Activated CD4-positive, alpha-beta memory T cell treated with anti-CD3 and anti-CD28 coated beads, Interleukin-2, amount 10 ng/mL, durations not matched to agents 7 days and 5 days (primary cell): Measurements from ENCODE around the gene TSFM. TPM values are rescaled to one million over a fixed set of nuclear protein-coding genes. Genes with fewer than 3 reads are reported as not detected.
A peak's percentile ranks its signal among the peaks of the same experiment; 100 is the strongest.

Experiments
- CTCF ChIA-PET: fragments of 350-600 bp; sonication (Branson Sonifier 250); formaldehyde crosslinking; loops from one replicate; lab custom pipeline; 2021; ENCODE audit warnings: antibody characterized with exemption, inconsistent platforms; lab: Charles Lee
- POLR2A ChIA-PET: fragments of 350-600 bp; sonication (Branson Sonifier 250); formaldehyde crosslinking; loops from one replicate; lab custom pipeline; 2021; ENCODE audit warnings: antibody characterized with exemption; lab: Charles Lee
- DNase-seq: peaks from one replicate; pipeline ENCODE4 v3.0.0-alpha.2; 2020
- H3K27ac Mint-ChIP-seq: one replicate; pipeline ENCODE4 v1.8.0; 2021; ENCODE audit warnings: mild to moderate bottlenecking, mixed read lengths
- H3K27me3 Mint-ChIP-seq: one replicate; pipeline ENCODE4 v1.8.0; 2021; ENCODE audit warnings: mixed read lengths
- H3K36me3 Mint-ChIP-seq: one replicate; pipeline ENCODE4 v1.8.0; 2021; ENCODE audit warnings: low read depth, mixed read lengths
- H3K4me1 Mint-ChIP-seq: one replicate; pipeline ENCODE4 v1.8.0; 2021; ENCODE audit warnings: mixed read lengths
- H3K4me3 Mint-ChIP-seq: one replicate; pipeline ENCODE4 v1.8.0; 2021; ENCODE audit warnings: mild to moderate bottlenecking, mixed read lengths
- H3K9me3 Mint-ChIP-seq: one replicate; pipeline ENCODE4 v1.8.0; 2021; ENCODE audit warnings: mixed read lengths
- total RNA-seq, 2 experiments: library from RNA; stranded (reverse); gene quantifications; one replicate each; pipeline ENCODE4 v1.2.3, GENCODE V29; 2021

The TSFM gene
- total RNA-seq, 2 experiments from 2014 or later, result 28.9 to 31.5 TPM

DNA sequence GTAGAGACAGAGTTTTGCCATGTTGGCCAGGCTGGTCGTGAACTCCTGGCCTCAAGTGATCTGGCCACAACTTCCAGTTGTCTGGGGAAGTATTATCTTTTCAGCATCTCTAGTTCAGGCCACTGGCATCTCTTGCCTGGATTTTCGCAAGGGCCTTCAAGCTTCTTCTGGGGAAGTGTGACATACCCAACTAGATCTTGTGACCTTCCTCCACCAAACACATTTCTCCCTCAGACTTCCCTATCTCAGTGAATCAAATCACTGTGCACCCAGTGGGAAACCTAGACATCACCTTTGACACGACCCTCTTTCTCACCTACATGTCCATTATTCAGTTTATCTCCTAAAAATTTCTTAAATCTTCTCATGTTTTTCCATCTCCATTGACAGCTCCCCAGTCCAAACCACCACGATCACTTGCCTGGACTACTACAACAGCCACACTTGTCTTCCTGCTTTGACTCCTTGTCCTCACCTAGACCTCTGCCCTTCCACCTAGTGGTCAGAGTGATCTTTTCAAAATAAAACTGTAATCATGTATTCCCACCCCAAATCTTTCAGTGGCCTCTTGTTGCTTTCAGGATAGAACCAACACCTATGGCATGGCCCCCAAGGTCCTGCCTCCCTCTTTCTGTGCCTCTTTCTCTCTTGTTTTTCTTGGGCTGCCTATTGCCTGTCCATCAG lies 6.9 kb upstream of the TSFM start:
- Mint-ChIP-seq H3K4me3 (no peak overlapping the region), H3K4me1 (peaks cover 36% of the 10 kb centered on the region), H3K36me3 (peaks cover 7% of the 10 kb centered on the region), H3K27me3 (no peaks in the 10 kb centered on the region), H3K9me3 (no peaks in the 10 kb centered on the region), H3K27ac (no peak overlapping the region)
- POLR2A ChIA-PET, result no interaction called here
- no peak for DNase-seq
- CTCF ChIA-PET, result interaction anchor here (1.2 to 2.9 kb wide), 3 partner anchors 16 to 27 kb away, joined by 4 to 12 read pairs (median 7); no protein-coding TSS in a partner anchor

- peaks cover 39% of the 10 kb centered on the region for H3K4me1 Mint-ChIP-seq
- H3K36me3 Mint-ChIP-seq, result peaks cover 7% of the 10 kb centered on the region
- H3K4me3 Mint-ChIP-seq, result no peak overlapping the region
- DNase-seq, result no peak
- CTCF ChIA-PET, result interaction anchor here (1.4 to 1.6 kb wide), 2 partner anchors 16 to 19 kb away, joined by 3 to 6 read pairs; no protein-coding TSS in a partner anchor
- POLR2A ChIA-PET, result no interaction called here
- H3K9me3 Mint-ChIP-seq, result no peaks in the 10 kb centered on the region
- no peak overlapping the region for H3K27ac Mint-ChIP-seq
- no peaks in the 10 kb centered on the region for H3K27me3 Mint-ChIP-seq
Observed at GRCh38 chr12:57776247-57776587, 6.4 kb upstream of the TSFM start.

DNA sequence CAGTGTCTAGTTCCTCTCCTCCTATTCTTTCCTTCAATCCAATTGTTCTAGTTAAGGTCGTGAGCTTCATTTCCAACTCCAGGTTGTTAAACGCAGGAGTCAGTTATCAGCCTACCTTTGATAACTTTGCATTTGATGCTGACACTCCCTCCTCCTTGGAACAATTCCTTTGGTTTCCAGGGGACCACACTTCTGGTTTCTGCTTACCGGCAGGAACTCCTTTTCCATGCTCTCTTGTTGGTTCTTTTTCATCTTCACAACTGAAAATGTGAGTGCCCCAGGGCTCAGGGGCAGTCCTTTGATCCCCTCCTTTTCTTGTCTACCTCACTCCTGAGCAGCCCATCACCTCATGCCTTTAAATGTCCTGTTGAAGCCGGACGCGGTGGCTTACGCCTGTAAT lies 5.2 kb upstream of the TSFM start:
- ChIA-PET CTCF (interaction anchor here (0.7 to 1.6 kb wide), 3 partner anchors 17 to 128 kb away, joined by 3 to 6 read pairs (median 3); no protein-coding TSS in a partner anchor), POLR2A (no interaction called here)
- DNase-seq, result no peak
- Mint-ChIP-seq H3K27ac (no peak overlapping the region), H3K4me1 (peaks cover 43% of the 10 kb centered on the region), H3K27me3 (no peaks in the 10 kb centered on the region), H3K9me3 (no peaks in the 10 kb centered on the region), H3K36me3 (peaks cover 12% of the 10 kb centered on the region), H3K4me3 (no peak overlapping the region)

DNA sequence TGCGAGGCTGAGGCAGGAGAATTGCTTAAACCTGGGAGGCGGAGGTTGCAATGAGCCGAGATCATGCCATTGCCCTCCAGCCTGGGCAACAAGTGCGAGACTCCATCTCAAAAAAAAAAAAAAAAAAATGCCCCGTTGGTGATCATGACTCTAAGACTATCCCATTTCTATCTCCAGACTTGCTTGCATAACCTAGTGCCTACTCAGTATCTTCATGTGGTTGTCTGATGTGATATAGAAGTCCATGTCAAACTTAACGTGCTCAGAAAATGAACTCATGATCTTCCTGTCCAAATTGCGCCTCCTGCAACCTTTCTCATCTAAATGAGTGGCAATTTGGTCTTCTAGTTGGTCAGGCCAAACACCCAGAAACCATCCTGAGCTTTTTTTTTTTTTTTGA lies 4.7 kb upstream of the TSFM start:
- no peak overlapping the region for H3K27ac Mint-ChIP-seq
- DNase-seq, result no peak
- peaks cover 47% of the 10 kb centered on the region for H3K4me1 Mint-ChIP-seq
- CTCF ChIA-PET, result interaction anchor here (0.9 to 4.2 kb wide), 4 partner anchors 21 to 127 kb away, joined by 3 to 39 read pairs (median 5); partner anchors contain the start of gene MARCHF9
- no peaks in the 10 kb centered on the region for H3K27me3 Mint-ChIP-seq
- H3K9me3 Mint-ChIP-seq, result no peaks in the 10 kb centered on the region
- no peak overlapping the region for H3K4me3 Mint-ChIP-seq
- POLR2A ChIA-PET, result no interaction called here
- H3K36me3 Mint-ChIP-seq, result peaks cover 17% of the 10 kb centered on the region

DNA sequence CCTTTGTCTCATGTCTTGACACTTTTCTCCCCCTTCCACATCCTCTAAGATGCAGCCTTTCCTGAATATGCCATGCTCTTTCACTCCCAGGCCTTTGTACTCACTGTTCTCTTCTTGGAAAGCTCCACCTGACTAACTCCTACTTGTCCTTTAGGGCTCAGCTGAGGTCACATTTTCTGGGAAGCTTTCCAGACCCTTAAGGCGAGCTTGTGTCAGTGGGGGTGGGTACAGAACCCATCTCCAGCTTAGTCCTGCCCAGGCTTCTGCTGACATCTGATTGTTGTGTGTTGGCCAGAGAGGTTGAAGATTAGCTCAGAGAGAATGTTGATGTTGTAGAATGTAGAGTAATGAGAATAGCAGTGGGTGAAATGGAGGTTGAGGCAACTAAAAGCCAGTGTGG lies 2.9 kb upstream of the TSFM start:
- H3K27me3 Mint-ChIP-seq, result no peaks in the 10 kb centered on the region
- DNase-seq, result no peak
- no peak overlapping the region for H3K4me3 Mint-ChIP-seq
- H3K36me3 Mint-ChIP-seq, result peaks cover 23% of the 10 kb centered on the region
- no peaks in the 10 kb centered on the region for H3K9me3 Mint-ChIP-seq
- H3K4me1 Mint-ChIP-seq, result peaks cover 50% of the 10 kb centered on the region
- no peak overlapping the region for H3K27ac Mint-ChIP-seq
- POLR2A ChIA-PET, result interaction anchor here (1.0 kb wide), 1 partner anchor 35 kb away, joined by 3 read pairs; the partner anchor contains the start of gene TSPAN31
- CTCF ChIA-PET, result interaction anchor here (0.7 to 4.2 kb wide), 3 partner anchors 20 to 277 kb away, joined by 4 to 39 read pairs (median 7); no protein-coding TSS in a partner anchor

GRCh38 chr12:57780284-57780897 lies 2.2 kb upstream of the TSFM start:
- Mint-ChIP-seq H3K4me3 (no peak overlapping the region), H3K36me3 (peaks cover 23% of the 10 kb centered on the region), H3K27ac (peak overlapping the region; percentile 87), H3K4me1 (peaks cover 50% of the 10 kb centered on the region), H3K9me3 (no peaks in the 10 kb centered on the region), H3K27me3 (no peaks in the 10 kb centered on the region)
- DNase-seq, result no peak
- ChIA-PET CTCF (interaction anchor here (1.3 to 4.2 kb wide), 4 partner anchors 8 to 24 kb away, joined by 7 to 39 read pairs (median 10); partner anchors contain the start of genes EEF1AKMT3 and METTL1), POLR2A (interaction anchor here (1.0 to 2.0 kb wide), 3 partner anchors 8 to 118 kb away, joined by 3 to 11 read pairs (median 4); partner anchors contain the start of genes EEF1AKMT3, METTL1 and TSPAN31)

DNA sequence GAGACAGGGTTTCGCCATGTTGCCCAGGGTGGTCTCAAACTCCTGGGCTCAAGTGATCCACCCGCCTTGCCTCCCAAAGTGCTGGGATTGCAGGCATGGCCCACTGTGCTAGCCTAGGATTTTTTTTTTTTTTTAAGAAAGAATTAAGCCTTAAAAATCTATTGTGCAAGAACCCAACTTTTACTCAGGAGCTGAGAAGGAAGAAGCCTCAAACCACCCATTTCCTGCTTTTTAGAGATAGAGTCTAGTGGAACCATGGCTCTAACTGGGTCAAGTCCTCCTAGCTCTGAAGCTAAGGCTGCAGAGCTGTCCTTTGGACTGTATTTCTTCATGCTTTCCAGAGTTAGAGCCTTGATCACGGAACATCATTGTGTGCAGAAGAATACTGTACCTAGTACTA lies 1.3 kb upstream of the TSFM start:
- Mint-ChIP-seq H3K36me3 (peaks cover 27% of the 10 kb centered on the region), H3K27ac (peak overlapping the region; percentile 87), H3K27me3 (no peaks in the 10 kb centered on the region), H3K9me3 (no peaks in the 10 kb centered on the region), H3K4me1 (peaks cover 47% of the 10 kb centered on the region), H3K4me3 (peak overlapping the region; percentile 0)
- ChIA-PET CTCF (interaction anchor here (0.7 to 4.2 kb wide), 14 partner anchors 9 to 155 kb away, joined by 3 to 39 read pairs (median 4); partner anchors contain the start of genes CDK4, CTDSP2, CYP27B1 and EEF1AKMT3), POLR2A (interaction anchor here (0.7 to 2.0 kb wide), 8 partner anchors 9 to 118 kb away, joined by 3 to 11 read pairs (median 4); partner anchors contain the start of genes CDK4, CTDSP2, EEF1AKMT3 and METTL1)
- DNase-seq, result no peak

- H3K4me3 Mint-ChIP-seq, result peak overlapping the region; percentile 0
- H3K27ac Mint-ChIP-seq, result peak overlapping the region; percentile 87
- ChIA-PET POLR2A (interaction anchor here (0.7 to 2.0 kb wide), 7 partner anchors 10 to 117 kb away, joined by 3 to 11 read pairs (median 4); partner anchors contain the start of genes CDK4, CTDSP2, EEF1AKMT3 and METTL1), CTCF (interaction anchor here (0.7 to 4.2 kb wide), 14 partner anchors 9 to 154 kb away, joined by 3 to 39 read pairs (median 4); partner anchors contain the start of genes CDK4, CTDSP2, CYP27B1 and EEF1AKMT3)
- H3K9me3 Mint-ChIP-seq, result no peaks in the 10 kb centered on the region
- H3K27me3 Mint-ChIP-seq, result no peaks in the 10 kb centered on the region
- peaks cover 30% of the 10 kb centered on the region for H3K36me3 Mint-ChIP-seq
- DNase-seq, result no peak
- peaks cover 47% of the 10 kb centered on the region for H3K4me1 Mint-ChIP-seq
Observed at GRCh38 chr12:57781801-57782200, 786 bp upstream of the TSFM start.

- Mint-ChIP-seq H3K4me1 (peaks cover 47% of the 10 kb centered on the region), H3K9me3 (no peaks in the 10 kb centered on the region), H3K36me3 (peaks cover 33% of the 10 kb centered on the region), H3K27ac (peak overlapping the region; percentile 87), H3K27me3 (no peaks in the 10 kb centered on the region), H3K4me3 (peak overlapping the region; percentile 99)
- CTCF ChIA-PET, result interaction anchor here (0.9 to 2.8 kb wide), 12 partner anchors 10 to 126 kb away, joined by 4 to 32 read pairs (median 7); partner anchors contain the start of genes CYP27B1, EEF1AKMT3 and METTL1
- no peak for DNase-seq
- POLR2A ChIA-PET, result interaction anchor here (0.9 to 2.4 kb wide), 13 partner anchors 10 to 159 kb away, joined by 4 to 15 read pairs (median 5); partner anchors contain the start of genes ATP23, CTDSP2, CYP27B1 and EEF1AKMT3
Observed at GRCh38 chr12:57782243-57782607, 362 bp upstream of the TSFM start.

- Mint-ChIP-seq H3K4me1 (peaks cover 46% of the 10 kb centered on the region), H3K4me3 (peak overlapping the region; percentile 99), H3K27ac (peak overlapping the region; percentile 87), H3K9me3 (no peaks in the 10 kb centered on the region), H3K36me3 (peaks cover 40% of the 10 kb centered on the region), H3K27me3 (no peaks in the 10 kb centered on the region)
- DNase-seq, result no peak
- ChIA-PET POLR2A (interaction anchor here (0.7 to 2.4 kb wide), 20 partner anchors 10 to 304 kb away, joined by 3 to 15 read pairs (median 5); partner anchors contain the start of genes ATP23, CTDSP2, CYP27B1 and EEF1AKMT3), CTCF (interaction anchor here (0.9 to 2.8 kb wide), 16 partner anchors 9 to 154 kb away, joined by 3 to 32 read pairs (median 7); partner anchors contain the start of genes CTDSP2, CYP27B1, EEF1AKMT3 and METTL1)
Observed at GRCh38 chr12:57783466-57783801, 847 bp downstream of the TSFM start.

GRCh38 chr12:57783861-57784260 lies 1.3 kb downstream of the TSFM start:
- POLR2A ChIA-PET, result interaction anchor here (1.1 to 2.4 kb wide), 8 partner anchors 12 to 120 kb away, joined by 3 to 15 read pairs (median 7); partner anchors contain the start of genes CTDSP2, CYP27B1, EEF1AKMT3 and METTL1
- CTCF ChIA-PET, result interaction anchor here (1.2 to 1.5 kb wide), 5 partner anchors 12 to 153 kb away, joined by 3 to 15 read pairs (median 6); partner anchors contain the start of genes EEF1AKMT3 and METTL1
- H3K27ac Mint-ChIP-seq, result peak overlapping the region; percentile 2

DNA sequence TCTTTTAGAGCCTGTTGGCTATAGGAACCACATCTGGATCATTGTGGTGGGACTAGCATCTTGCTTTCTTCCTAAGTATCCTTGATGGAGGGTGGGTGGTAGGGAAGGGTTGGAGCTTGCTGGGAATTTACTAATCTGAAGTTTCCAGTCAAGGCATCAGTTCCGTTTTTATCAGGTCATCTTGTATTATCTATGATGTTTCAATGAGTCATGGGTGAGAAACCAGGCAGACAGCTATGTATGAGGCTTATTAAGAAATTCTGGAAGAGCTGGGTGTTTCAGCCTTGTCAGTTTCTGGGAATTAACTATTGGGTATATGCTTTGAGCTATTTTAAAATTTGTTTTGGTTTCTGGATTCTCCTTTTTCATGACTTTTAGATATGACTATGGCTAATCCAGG lies 11.3 kb downstream of the TSFM start:
- POLR2A ChIA-PET, result interaction anchor here (0.8 to 2.6 kb wide), 2 partner anchors 8 to 11 kb away, joined by 3 to 11 read pairs; partner anchors contain the start of gene TSFM
- no peak overlapping the region for H3K4me3 Mint-ChIP-seq
- no peak for DNase-seq
- no peak overlapping the region for H3K27ac Mint-ChIP-seq
- H3K9me3 Mint-ChIP-seq, result no peaks in the 10 kb centered on the region
- no peaks in the 10 kb centered on the region for H3K27me3 Mint-ChIP-seq
- H3K4me1 Mint-ChIP-seq, result peaks cover 7% of the 10 kb centered on the region
- H3K36me3 Mint-ChIP-seq, result peaks cover 39% of the 10 kb centered on the region
- CTCF ChIA-PET, result interaction anchor here (0.8 to 1.7 kb wide), 5 partner anchors 8 to 37 kb away, joined by 4 to 9 read pairs (median 5); partner anchors contain the start of gene TSFM

More at GRCh38 chr12:57783861-57784260, 1.3 kb downstream of the TSFM start:
- no peaks in the 10 kb centered on the region for H3K27me3 Mint-ChIP-seq
- H3K36me3 Mint-ChIP-seq, result peaks cover 42% of the 10 kb centered on the region
- no peak for DNase-seq
- H3K9me3 Mint-ChIP-seq, result no peaks in the 10 kb centered on the region
- peaks cover 43% of the 10 kb centered on the region for H3K4me1 Mint-ChIP-seq
- peak overlapping the region; percentile 70 for H3K4me3 Mint-ChIP-seq
